NCI-H1048 (cell line): ENCODE results near the gene TIGD2.

Experiments used
- DNase-seq: peaks from one replicate; lab custom pipeline; 2025; lab: John Stamatoyannopoulos, UW

TIGD2 gene

GRCh38 chr4:89110986-89111832 is at the start of gene TIGD2:
Gene TIGD2 (plus strand): TSS chr4:89111533. CDS start chr4:89112975, 1,442 bp downstream.
- DNase-seq: peak; percentile 85

GRCh38 chr4:89064848-89065247 is 46.5 kb upstream of the TIGD2 start:
- no peak for DNase-seq

- no peak for DNase-seq
Observed at GRCh38 chr4:89067417-89067816, 43.9 kb upstream of the TIGD2 start.

- no peak for DNase-seq
Observed at GRCh38 chr4:89069481-89069880, 41.9 kb upstream of the TIGD2 start.

DNA sequence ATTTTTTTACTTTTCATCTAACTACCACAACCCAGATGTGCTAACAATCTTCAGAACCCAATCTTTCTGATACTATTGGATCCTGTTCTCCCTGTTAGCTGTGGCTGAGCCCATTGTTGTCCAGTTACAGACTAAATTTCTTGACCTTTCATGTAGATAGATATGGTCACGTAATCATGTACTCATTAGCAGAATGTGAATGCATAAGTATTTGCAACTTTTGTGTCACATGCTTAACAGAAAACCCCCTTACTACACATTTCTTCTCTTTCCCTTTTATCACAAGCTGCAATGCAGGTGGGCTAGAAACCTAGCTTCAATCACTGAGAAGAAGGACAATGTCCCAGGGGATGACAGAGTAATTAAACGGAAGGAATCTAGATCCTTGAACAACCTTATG is 41.3 kb upstream of the TIGD2 start:
- no peak for DNase-seq

GRCh38 chr4:89071311-89071710 is 40.0 kb upstream of the TIGD2 start:
- no peak for DNase-seq

- DNase-seq: no peak
Observed at GRCh38 chr4:89072921-89073320, 38.4 kb upstream of the TIGD2 start.

- DNase-seq: no peak
Observed at GRCh38 chr4:89077761-89078160, 33.6 kb upstream of the TIGD2 start.

DNA sequence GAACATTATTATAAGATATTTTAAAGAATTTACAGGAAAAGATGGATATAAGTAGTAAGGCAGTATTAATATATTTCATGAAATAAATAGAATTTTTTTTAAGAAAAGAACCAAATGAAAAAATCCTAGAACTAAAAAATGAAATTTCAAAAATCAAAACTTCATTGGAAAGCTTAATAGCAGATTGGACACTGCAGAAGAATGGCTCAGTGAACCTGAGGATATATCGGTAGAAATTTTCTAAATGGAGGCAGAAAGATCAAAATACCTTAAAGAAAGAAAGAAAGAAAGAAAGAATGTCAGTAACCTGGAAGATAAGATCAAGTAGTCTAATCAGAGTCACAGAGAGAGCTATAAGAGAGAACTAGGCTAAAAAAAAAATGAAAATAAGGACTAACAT is 33.0 kb upstream of the TIGD2 start:
- DNase-seq: no peak

- DNase-seq: no peak
Observed at GRCh38 chr4:89099034-89099433, 12.3 kb upstream of the TIGD2 start.

GRCh38 chr4:89099471-89099870 is 11.9 kb upstream of the TIGD2 start:
- no peak for DNase-seq

DNA sequence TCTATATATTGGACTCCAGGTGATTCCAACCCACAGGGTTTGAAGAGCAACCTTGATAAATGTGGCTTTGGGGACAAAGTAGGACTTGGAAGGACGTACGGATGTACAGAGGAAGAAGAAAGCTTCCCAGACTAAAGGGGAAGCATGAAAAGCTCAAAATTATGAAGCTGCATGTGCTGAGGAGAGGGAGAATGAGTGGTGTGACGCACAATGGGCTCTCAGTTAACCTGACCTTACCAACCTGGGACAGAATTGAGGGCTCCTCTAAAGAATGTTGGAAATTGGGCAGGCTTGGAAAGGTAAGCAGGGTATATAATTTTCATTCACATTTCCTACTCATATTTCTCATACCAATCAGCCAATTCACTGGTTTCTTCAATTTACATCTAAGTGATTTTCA is 10.5 kb upstream of the TIGD2 start:
- no peak for DNase-seq

DNA sequence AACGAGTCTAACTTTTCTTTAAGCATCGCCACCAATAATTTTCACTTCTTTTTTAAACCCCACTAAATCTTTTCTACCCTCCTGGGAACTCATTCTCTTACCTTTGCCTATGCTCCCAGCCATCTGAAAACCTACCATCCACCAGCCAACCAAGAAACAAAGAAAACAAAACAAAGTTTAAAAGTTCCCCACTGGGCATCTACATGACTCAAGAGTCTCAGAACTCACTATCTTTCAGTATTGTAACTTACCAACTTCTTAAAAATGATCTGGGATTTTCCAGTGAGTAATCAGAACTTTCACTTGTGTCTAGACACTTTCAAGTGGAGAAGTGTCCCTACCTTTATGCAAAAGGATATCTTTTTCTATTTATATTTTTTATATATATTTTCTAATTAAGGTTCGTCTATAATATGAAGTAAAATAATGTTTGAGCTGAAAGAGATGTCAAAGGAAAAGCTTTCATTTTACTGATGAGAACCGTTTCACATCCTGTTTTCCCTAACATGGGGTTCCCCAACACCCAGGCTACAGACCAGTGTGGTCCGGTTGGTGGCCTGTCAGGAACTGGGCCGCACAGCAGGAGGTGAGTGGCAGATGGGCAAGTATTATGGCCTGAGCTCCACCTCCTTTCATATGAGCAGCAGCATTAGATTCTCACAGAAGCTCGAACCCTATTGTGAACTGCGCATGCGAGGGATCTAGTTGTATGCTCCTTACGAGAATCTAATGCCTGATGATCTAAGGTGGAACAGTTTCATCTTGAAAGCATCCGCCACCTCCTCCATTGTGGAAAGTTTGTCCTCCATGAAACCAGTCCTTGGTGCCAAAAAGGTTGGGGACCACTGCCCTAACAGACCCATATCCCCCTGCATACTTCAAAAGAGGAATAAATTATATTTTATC is 9.8 kb upstream of the TIGD2 start:
- DNase-seq: no peak

DNA sequence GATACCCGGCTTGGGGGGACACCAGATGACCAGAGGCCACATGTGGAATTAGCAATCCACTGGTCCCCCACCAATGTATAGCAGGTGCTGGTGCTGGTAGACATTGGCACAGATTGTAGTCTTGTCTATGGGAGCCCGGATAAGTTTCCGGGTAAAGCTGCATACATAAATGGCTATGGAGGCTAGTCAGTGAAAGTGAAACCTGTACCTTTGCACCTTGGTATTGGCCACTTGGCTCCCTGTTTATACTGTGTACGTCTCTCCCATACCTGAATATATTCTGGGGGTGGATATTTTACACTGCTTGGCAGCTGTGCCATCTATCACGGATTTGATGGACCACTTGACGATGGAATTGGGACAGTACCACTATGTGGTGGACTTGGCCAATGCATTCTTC is 5.6 kb upstream of the TIGD2 start:
- no peak for DNase-seq

DNA sequence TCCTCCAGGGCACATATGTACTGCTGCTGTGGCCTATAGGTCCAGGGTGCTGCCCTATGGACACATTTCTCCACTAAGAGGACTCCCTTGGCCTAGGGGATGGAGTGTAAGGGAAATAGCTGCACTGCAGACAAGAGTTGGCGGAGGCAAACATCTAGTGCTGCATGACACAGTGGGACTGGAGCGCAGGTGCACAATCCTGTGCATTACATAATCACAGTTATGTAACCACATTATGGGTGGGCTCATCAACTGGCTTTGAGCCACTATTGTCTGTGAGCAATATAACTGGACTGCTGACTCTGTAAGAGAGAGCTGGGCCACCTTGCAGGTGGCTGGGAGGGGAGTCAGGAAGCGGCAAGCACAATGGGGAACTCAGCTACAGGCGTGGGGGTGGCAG is 3.2 kb upstream of the TIGD2 start:
- no peak for DNase-seq

- no peak for DNase-seq
Observed at GRCh38 chr4:89109841-89110540, 1.3 kb upstream of the TIGD2 start.

GRCh38 chr4:89110541-89110985 is 770 bp upstream of the TIGD2 start:
- DNase-seq: no peak

GRCh38 chr4:89111833-89112563 is 665 bp downstream of the TIGD2 start:
- DNase-seq: no peak

- no peak for DNase-seq
Observed at GRCh38 chr4:89113415-89113814, 2.1 kb downstream of the TIGD2 start.

DNA sequence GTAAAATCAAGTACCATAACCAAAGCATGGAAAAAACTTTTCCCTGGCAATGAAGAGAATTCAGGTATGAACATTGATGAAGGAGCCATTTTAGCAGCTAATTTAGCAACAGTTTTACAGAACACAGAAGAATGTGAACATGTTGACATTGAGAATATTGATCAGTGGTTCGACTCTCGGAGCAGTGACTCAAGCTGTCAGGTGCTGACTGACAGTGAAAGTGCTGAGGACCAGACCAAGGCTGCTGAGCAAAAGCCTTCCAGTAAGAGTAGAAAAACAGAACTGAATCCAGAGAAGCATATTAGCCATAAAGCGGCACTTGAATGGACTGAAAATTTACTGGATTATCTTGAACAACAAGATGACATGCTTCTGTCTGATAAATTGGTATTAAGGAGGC is 2.8 kb downstream of the TIGD2 start:
- no peak for DNase-seq

- no peak for DNase-seq
Observed at GRCh38 chr4:89117115-89117514, 5.8 kb downstream of the TIGD2 start.

DNA sequence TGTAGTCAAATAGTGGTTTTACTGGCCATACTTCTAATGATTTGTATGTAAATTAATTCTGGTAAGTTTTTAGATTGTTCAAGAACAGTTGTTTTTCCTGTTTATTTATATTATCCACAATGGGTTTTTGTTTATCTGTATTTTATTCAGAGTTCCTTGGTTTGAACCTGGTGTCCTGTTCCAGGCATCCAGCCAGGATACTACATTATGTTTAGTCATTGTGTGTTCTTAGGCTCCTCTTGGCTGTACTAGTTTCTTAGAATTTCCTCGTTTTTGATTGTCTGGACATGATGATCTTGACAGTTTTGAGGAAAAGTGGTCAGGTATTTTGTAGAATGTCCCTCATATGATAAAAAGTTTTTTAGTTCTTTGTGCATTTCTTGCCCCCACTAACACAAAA is 7.8 kb downstream of the TIGD2 start:
- DNase-seq: no peak
